NT2/D1 (cell line): ENCODE measurements around the gene GLIS1.

ENCODE experiments used
- DNase-seq: peaks from one replicate; pipeline ENCODE4 v3.0.0-alpha.2; 2011; ENCODE audit warnings: low read depth, low spot score
- H3K27me3 ChIP-seq: 2 replicates; pipeline ENCODE4 v1.6.0; 2011; ENCODE audit warnings: mild to moderate bottlenecking; ENCODE audit not compliant: insufficient read length, insufficient read depth
- H3K36me3 ChIP-seq: 2 replicates; pipeline ENCODE4 v1.6.1; 2011; ENCODE audit warnings: mild to moderate bottlenecking, low read length, mixed read lengths; ENCODE audit not compliant: insufficient read depth, insufficient read length
- H3K4me1 ChIP-seq: 2 replicates; pipeline ENCODE4 v1.5.1; 2011; ENCODE audit not compliant: insufficient read depth, insufficient read length
- H3K4me3 ChIP-seq: 2 replicates; pipeline ENCODE4 v1.5.1; 2011; ENCODE audit warnings: low read depth; ENCODE audit not compliant: insufficient read length
- H3K9ac ChIP-seq: 2 replicates; pipeline ENCODE4 v1.6.0; 2011; ENCODE audit warnings: low read depth; ENCODE audit not compliant: insufficient read length
- H3K9me3 ChIP-seq: 2 replicates; pipeline ENCODE4 v1.5.1; 2011; ENCODE audit warnings: mild to moderate bottlenecking, low read length; ENCODE audit not compliant: insufficient read depth
- SUZ12 ChIP-seq: IDR thresholded peaks from 2 replicates; pipeline ENCODE4 v1.6.1; 2011; ENCODE audit not compliant: insufficient read length, insufficient read depth; ENCODE audit errors: extremely low read depth
- YY1 ChIP-seq: IDR thresholded peaks from 2 replicates; pipeline ENCODE4 v1.6.1; 2011; ENCODE audit not compliant: insufficient read length, insufficient read depth
- ZNF274 ChIP-seq: IDR thresholded peaks from 2 replicates; pipeline ENCODE4 v1.6.1; 2011; ENCODE audit warnings: mild to moderate bottlenecking, low read depth, low read length

Gene GLIS1

DNA sequence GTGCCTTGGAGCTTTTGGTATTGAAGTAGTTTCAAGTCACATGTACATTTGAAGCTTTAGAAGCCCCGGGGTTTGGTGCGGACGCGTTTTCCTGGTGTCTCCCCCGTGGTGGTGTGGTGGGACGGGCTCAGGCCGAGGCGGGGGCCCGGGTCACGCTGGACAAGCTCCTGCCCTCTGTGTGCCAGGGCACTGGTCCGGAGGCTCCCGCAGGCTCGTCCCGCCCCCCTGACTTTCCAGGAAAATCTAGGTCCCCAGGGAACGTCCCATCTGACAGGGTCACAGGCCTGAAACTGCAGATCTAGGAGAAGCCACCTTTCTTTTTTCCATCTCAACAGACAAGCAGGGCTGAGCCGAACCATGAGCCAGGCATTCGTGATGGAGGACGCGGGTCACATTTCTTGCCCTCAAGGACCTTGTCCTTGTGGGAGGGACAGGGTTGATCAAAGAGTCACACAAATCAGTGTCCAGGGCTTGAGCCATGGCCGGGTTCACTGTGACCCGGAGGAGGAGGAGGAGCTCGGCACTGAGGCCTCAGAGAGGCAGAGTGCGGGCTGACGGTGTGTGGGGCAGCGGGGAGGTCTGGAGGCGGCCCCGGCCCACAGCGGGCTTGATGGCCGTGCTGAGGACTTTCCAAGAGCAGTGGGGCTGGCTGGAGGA, 278.2 kb downstream of the GLIS1 start:
- TF ChIP-seq ZNF274, result no peak
- H3K9ac ChIP-seq, result no peak overlapping the region

DNA sequence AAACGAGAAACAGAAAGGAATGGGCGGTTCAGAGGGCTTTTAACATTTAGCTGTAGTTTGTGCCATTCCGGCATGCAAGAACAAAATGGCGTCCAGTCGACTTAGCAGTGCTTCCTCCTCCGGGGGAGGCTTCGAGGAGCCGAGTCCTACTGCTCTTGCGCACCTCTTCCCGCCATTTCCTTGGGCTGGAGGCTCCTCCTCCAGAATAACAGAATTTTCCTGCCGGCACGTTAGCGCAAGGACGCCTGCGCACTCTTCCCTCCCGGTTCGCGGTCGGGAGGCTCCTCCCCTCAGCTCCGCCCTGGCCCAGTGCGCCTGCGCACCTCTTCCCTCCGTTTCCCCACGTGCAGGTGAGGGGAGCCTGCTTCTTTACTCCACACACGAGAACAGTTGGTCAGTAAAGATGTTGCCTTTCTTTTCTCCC, 278.7 kb downstream of the GLIS1 start:
- H3K4me1 ChIP-seq, result peaks cover 3% of the 10 kb centered on the region
- H3K9ac ChIP-seq, result no peak overlapping the region
- H3K36me3 ChIP-seq, result no peaks in the 10 kb centered on the region
- TF ChIP-seq YY1 (no peak), ZNF274 (no peak), SUZ12 (no peak)
- no peak overlapping the region for H3K4me3 ChIP-seq
- peaks cover 13% of the 10 kb centered on the region for H3K27me3 ChIP-seq
- DNase-seq, result no peak
- peaks cover 9% of the 10 kb centered on the region; the same call in 1 of the 2 replicates for H3K9me3 ChIP-seq

More for the DNA sequence above, 278.2 kb downstream of the GLIS1 start:
- H3K4me3 ChIP-seq, result no peak overlapping the region
- peaks cover 3% of the 10 kb centered on the region for H3K4me1 ChIP-seq
- peaks cover 9% of the 10 kb centered on the region; the same call in 1 of the 2 replicates for H3K9me3 ChIP-seq
- no peaks in the 10 kb centered on the region for H3K36me3 ChIP-seq
- H3K27me3 ChIP-seq, result peaks cover 13% of the 10 kb centered on the region
- DNase-seq, result no peak

DNA sequence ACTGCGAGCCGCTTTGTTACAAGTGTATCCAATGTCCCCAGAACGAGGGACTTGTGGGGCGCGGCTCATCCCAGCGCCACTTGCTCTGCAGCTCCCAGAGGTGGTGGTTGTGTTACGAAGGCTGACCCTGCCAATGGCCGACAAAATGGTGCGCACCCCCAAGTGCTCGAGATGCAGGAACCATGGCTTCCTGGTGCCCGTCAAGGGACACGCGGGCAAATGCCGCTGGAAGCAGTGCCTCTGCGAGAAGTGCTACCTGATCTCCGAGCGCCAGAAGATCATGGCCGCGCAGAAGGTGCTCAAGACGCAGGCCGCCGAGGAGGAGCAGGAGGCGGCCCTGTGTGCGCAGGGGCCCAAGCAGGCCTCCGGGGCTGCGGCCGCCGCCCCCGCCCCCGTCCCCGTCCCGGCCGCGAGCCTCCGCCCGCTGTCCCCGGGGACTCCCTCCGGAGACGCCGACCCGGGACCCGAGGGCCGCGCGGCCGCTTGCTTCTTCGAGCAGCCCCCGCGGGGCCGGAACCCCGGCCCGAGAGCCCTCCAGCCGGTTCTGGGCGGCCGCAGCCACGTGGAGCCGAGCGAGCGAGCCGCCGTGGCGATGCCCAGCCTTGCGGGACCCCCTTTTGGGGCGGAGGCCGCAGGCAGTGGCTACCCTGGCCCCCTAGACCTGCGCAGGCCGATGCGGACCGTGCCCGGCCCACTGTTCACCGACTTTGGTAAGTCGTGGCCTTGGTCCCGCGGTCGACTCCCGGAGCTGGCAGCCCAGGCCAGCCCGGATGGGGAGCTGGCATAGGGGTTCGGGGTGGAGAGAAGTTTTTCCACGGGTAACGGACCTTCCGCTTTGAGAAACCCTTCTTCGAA, 279.4 kb downstream of the GLIS1 start, which contains the start of gene DMRTB1:
Gene DMRTB1 (plus strand): TSS at position 79 of the 855 bp plus-strand sequence. CDS start 55 bp downstream, at position 134.
- no peak for DNase-seq
- Histone ChIP-seq H3K4me1 (peaks cover 3% of the 10 kb centered on the region), H3K36me3 (no peaks in the 10 kb centered on the region), H3K4me3 (no peak within 1 kb of the TSS), H3K9ac (no peak within 1 kb of the TSS), H3K9me3 (peaks cover 9% of the 10 kb centered on the region; the same call in 1 of the 2 replicates), H3K27me3 (peaks cover 13% of the 10 kb centered on the region)
- no peak for TF ChIP-seq SUZ12
- no peak for TF ChIP-seq ZNF274
- no peak for TF ChIP-seq YY1

DNA sequence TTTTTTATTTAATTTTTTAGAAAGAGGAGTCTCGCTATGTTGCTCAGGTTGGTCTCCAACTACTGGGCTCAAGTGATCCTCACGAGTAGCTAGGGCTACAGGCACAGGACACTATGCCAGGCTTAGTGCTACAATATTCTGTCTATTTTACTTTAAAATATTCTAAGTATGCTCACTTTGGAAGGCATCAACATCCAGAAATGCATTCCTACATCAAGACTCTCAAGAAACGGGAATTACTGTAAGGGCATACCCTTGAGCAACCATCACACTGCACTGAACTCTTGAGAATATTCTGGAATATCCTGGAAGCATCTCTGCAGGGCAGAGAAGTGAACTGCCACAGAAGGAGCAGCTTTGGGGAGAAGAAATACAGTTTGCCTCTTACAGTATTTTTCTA, 280.3 kb downstream of the GLIS1 start:
- H3K27me3 ChIP-seq, result peaks cover 13% of the 10 kb centered on the region
- no peak overlapping the region for H3K4me3 ChIP-seq
- no peaks in the 10 kb centered on the region for H3K36me3 ChIP-seq
- TF ChIP-seq SUZ12 (no peak), ZNF274 (no peak)
- peaks cover 9% of the 10 kb centered on the region; the same call in 1 of the 2 replicates for H3K9me3 ChIP-seq
- H3K9ac ChIP-seq, result no peak overlapping the region
- peaks cover 3% of the 10 kb centered on the region for H3K4me1 ChIP-seq
- no peak for DNase-seq
